Measurements from ENCODE around the gene NPM1. TPM values are rescaled to one million over a fixed set of nuclear protein-coding genes. Genes with fewer than 3 reads are reported as not detected.
"Not testable (repeated sequence)": the region's sequence is repeated elsewhere in the genome, so short reads cannot be mapped to it uniquely, and the experiment has no call there.

The NPM1 gene, protein sequence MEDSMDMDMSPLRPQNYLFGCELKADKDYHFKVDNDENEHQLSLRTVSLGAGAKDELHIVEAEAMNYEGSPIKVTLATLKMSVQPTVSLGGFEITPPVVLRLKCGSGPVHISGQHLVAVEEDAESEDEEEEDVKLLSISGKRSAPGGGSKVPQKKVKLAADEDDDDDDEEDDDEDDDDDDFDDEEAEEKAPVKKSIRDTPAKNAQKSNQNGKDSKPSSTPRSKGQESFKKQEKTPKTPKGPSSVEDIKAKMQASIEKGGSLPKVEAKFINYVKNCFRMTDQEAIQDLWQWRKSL
- total RNA-seq: 420 TPM
- long read RNA-seq, transcript NPM1-202 (10 exons, 1,237 nt): minor isoform, 13 of 407 reads
- long read RNA-seq, transcript NPM1-201 (11 exons, 1,758 nt): major isoform, 364 of 407 reads
- long read RNA-seq, transcript NPM1-203 (10 exons, 1,598 nt): minor isoform, 14 of 407 reads
- long read RNA-seq, partial matches to known transcripts: 5 of 407 reads
- long read RNA-seq, other reads (novel, unspliced or antisense): 10 of 407 reads

DNA sequence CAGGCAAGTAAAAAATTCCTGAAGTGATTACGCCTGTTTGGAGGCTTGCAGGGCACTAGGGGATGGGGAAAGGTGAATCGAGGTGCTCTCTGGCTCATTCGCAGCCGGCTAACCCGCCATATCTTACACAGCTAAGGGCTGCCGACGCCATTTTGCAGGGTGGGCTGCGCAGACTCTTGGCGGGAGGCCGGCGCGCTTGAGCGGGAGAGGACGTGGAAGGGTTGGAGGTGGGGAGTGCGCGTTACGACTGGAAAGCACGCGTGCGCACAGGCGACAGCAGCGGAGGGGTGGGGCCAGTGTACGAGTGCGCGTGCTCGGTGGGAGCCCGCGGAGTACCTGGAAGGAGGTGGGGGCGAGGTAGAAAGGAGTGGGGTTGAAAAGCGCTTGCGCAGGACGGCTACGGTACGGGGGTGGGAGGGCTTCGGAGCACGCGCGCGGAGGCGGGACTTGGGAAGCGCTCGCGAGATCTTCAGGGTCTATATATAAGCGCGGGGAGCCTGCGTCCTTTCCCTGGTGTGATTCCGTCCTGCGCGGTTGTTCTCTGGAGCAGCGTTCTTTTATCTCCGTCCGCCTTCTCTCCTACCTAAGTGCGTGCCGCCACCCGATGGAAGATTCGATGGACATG, at the start of gene NPM1:
Gene NPM1, plus strand, starts transcription at position 505 of the 625 bp plus-strand sequence. Its CDS starts 100 bp downstream, at position 605.
- ATAC-seq: peak; percentile 96
- DNase-seq: peak; percentile 97
- intact Hi-C loops (cut with micrococcal nuclease): no loop called here

DNA sequence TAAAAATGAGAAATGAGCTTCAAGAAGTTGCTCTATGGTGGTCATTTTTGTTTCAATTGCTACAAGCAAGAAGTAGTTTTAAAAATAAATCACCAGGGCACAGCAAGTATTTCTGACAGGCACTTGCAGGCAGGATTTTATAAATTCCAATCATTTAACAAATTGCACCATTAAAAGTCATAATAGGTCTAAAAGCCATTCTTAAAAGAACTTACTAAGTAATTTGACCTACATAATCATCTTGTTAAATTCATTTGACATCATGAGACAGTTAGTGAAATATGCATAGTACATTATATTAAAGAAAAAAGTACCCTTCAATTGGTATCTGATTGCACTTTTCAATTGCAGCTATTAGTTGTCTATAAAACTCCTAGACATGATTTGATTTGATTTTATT, 47.6 kb upstream of the NPM1 start:
- intact Hi-C loops (cut with micrococcal nuclease): no loop called here
- DNase-seq (no peak), ATAC-seq (no peak)

DNA sequence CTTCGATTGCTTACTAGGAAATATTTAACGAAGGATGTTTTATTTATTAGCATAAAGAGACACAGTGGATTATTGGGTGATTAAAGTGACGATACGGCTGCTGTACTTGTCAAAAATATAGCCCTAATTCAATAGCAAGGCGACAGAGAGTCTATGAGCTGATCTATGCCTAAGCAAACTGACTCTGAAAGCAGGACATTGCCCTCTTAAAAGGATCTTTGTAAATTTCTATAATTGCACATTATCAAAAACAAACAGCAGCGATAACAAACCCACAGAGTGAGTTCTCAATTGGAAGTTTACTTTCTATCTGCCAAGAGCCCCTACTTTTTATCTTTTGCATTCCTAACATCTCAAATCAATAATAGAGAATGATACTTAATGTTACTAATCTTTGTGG, 47.2 kb upstream of the NPM1 start:
- DNase-seq: no peak
- intact Hi-C loops (cut with micrococcal nuclease): no loop called here
- ATAC-seq: no peak

DNA sequence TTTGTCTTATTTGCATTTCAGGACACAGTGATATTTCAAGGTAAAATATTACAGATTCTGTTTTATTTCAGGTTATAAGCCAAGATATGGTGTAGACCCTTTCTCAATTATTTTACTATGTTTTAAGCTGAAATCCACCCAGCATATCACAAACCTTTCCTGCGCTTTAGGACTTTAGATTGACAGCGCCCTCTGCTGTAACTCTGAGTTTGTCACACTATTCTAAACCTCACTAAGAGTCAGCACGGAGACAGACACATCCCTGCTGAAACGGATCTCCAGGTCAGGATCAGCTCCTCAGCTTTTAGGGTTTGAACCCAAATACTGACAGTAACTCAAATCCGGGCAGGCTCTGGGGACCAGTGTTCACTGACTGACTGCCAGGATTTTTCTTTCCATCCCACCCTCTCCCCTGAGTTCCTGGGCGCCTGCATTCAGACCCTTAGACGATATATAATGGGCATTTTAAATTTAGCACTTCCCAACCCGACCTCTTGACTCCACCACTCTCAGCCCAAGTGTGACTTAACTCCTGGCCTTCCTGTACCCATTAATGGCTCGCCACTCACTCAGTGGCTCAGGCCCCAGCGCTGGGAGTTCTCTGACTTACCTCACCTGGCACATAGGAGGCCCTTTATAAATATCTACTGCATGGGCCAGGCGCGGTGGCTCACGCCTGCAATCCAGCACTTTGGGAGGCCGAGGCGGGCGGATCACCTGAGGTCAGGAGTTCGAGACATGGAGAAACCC, 45.1 kb upstream of the NPM1 start:
- ATAC-seq (peak; percentile 41), DNase-seq (no peak)
- intact Hi-C loops (cut with micrococcal nuclease): no loop called here

DNA sequence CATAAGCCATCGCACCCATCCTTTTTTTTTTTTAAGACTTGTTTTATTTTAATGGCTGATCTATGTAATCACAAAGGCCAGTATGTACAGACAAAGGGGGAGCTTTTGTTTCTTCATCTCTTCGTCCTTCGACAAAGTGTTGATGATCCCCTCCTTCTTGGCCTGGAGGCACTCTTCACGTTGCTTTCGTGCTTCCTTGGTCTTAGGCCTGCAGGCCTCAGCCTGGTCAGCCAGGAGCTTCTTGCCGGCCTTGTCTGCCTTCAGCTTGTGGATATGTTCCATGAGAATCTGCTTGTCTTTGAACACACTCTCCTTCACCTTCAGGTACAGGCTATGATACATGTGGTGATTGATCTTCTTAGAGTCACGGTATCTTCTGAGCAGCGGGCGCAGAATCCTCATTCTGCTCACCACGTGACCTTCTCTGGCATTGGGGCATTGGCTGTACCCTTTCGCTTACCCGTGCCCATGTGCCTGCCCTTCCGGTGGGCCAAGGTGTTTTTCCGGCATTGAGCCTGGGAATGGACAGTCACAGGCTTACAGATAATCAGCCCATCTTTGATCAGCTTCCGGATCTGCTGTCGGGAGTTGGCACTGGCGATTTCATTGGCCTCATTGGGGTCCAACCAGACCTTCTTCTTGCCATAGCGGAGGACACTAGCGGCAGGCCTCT, 42.6 kb upstream of the NPM1 start:
- intact Hi-C loops (cut with micrococcal nuclease): no loop called here
- ATAC-seq: no peak

DNA sequence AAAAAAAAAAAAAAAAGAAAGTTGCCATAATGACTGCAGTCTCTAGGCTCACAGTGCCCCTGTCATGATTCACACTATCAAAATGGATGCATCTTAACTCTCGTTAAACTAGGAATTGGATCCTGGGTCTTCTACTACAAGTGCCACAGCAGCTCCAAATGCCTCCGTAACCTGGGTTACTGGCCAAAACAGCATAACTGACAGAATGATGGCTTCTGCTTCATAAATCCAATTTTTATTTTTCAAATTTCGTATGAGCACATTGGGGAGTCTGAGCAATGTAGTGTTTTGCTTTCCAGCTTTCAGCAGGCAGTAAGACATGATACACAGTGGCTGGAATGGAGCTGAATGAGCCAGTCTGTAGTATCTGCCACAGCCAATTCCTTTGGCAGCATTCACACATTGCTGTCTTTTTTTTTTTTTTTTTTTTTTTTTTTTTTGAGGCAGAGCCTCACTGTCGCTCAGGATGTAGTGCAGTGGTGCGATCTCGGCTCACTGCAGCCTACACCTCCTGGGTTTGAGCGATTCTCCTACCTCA, 36.0 kb upstream of the NPM1 start:
- ATAC-seq (no peak), DNase-seq (no peak)
- intact Hi-C loops (cut with micrococcal nuclease): no loop called here

More for the DNA sequence above, 42.6 kb upstream of the NPM1 start:
- DNase-seq: no peak

DNA sequence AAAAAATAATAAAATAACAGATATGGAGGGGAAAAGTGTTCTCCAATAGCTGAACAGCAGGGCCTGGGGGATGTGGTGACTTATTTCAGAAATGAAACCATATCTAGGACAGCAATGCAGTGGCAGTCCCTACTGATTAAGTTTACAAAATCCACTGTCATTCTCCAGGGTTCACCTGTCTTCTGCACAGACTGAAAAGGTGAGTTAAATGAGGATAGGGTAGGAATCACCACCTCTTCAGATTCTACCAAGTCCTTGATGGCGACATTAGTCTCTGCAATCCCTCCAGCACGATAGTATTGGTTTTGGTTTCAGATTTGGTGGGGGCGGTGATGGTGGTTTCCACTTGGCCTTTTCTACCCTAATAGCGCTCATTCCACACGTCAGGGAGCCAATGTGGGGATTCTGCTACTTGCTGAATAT, 32.3 kb upstream of the NPM1 start:
- DNase-seq: no peak
- no peak for ATAC-seq
- intact Hi-C loops (cut with micrococcal nuclease): no loop called here

DNA sequence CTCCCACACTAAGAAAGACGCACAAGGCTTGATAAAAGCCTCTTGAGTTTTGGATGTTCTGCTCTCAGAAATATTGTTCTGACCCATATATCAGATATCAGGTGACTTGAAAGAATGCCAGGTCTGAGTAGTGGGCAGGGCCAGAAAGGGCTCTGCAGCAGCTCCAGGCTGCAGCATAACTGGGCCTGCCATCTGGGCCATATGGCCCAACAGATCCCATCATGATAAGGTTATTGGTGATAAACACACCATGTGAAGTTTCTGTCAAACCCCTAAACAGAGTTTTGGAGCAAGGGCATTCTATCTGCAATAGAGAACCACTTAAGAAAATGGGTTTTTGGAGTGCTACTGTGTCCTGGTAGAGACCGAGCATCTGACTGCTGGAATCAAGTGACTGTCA, 29.8 kb upstream of the NPM1 start:
- DNase-seq (no peak), ATAC-seq (no peak)
- intact Hi-C loops (cut with micrococcal nuclease): no loop called here

DNA sequence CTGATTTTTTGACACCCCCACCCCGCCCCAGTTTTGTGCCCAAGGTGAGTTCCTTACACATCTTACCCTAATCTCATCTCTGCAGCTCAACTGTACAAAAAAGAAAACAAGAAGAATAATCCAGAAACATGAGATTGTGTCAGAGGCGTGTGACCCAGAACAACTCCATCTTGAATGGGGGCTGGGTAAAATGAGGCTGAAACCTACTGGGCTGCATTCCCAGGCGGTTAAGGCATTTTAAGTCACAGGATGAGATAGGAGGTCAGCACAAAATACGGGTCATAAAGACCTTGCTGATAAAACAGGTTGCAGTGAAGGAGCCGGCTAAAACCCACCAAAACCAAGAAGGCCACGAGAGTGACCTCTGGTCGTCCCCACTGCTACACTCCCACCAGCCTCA, 26.5 kb upstream of the NPM1 start:
- ATAC-seq; DNase-seq; intact Hi-C loops (cut with micrococcal nuclease): not testable (repeated sequence)

DNA sequence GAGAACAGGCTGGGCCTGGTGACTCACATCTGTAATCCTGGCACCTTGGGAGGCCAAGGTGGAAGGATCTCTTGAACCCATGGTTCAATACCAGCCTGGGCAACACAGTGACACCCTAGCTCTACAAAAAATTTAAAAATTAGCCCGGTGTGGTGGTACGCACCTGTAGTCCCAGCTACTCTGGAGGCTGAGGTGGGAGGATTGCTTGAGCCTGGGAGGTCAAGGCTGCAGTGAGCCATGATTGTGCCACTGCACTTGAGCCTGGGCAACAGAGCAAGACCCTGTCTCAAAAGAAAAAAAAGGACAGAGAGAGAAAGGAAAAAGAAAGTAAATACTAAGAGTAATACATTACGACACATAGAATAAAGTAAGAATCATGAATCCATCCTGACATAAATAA, 24.4 kb upstream of the NPM1 start:
- intact Hi-C loops (cut with micrococcal nuclease); DNase-seq; ATAC-seq: not testable (repeated sequence)

DNA sequence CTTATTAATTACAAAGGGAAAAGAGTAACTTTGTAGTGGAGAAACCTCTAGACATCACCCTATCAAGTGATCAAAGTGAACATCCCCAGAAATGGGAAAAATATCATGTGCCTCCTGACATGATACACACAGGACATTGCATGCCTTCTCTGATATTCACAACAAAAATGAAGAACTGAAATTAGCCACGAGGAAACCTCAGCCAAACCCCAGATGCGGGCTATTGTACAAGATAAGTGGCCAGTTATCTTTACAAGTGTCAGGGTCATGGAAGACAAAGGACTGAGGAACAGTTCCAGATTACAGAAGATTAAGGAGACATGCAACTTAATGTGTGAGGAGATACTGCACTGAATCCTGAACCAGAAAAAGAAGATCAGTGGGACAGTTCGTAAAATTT, 23.8 kb upstream of the NPM1 start:
- DNase-seq (no peak), ATAC-seq (no peak)
- intact Hi-C loops (cut with micrococcal nuclease): no loop called here

DNA sequence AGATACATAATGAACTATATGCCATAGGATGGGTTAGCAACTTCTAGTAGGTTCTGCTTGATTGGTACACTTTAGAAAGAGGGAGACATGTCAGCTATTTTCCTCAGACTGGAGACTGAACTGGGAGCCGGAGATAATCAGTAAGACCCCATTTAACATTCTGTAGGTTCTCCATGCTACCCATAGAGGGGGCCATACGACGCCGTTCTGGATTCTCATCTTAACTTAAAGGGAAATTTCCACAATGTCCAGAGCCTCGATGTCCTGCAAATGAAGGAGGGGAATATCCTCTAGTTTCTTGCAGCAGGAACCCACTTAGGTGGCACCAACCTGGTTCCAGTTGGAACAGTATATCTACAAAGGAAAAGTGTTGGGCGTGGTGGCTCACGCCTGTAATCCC, 22.3 kb upstream of the NPM1 start:
- DNase-seq (no peak), ATAC-seq (no peak)
- intact Hi-C loops (cut with micrococcal nuclease): no loop called here

DNA sequence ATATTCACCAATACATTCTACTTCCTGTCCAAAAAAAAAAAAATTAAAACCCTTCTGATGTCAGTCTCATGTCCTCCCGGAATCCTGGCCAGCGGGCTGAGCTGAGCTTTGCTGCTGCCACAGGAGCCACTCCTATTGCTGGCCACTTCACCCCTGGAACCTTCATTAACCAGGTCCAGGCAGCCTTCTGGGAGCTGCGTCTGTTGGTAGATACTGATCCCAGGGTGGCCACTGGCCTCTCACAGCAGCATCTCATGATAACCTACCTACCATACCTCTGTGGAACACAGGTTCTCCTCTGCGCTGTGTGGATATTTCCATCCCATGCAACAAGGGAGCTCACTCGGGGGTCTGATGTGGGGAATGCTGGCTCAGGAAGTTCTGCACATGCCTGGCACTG, 21.0 kb upstream of the NPM1 start:
- DNase-seq: no peak
- no peak for ATAC-seq
- intact Hi-C loops (cut with micrococcal nuclease): no loop called here

DNA sequence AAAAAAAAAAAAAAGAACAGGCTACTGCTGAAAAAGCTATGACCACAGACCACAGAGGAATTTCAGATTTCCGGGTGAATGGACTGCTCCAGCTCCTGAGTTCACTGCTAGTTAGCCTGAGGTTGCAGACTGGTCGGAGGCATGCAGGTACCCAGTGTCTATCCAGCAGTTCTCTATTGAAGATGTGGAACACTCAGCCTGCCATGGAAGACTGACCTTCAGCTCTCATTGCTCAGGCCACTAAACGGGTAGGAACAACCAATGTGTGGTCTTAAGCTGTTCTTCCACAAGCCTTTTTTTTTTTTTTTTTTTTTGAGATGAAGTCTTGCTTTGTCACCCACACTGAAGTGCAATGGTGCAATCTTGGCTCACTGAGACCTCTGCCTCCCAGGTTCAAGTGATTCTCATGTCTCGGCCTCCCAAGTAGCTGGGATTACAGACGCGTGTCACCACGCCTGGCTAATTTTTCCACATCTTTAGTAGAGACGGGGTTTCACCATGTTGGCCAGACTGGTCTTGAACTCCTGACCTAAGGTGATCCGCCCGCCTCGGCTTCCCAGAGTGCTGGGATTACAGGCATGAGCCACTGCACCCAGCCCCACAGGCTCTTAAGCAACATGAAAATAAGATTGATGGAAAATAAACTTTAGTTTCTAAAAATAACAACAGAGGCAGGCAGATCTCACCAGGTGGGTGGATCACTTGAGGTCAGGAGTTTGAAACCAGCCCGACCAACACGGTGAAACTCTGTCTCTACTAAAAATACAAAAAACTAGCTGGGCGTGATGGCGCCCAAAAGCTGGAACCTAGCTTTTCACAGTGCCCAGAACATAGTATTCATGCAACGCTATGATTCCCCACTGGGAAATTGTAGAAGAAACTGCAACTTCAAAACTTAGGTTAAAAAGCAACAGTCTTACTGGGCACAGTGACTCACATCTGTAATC, 20.0 kb upstream of the NPM1 start:
- ATAC-seq: no peak
- intact Hi-C loops (cut with micrococcal nuclease): no loop called here

DNA sequence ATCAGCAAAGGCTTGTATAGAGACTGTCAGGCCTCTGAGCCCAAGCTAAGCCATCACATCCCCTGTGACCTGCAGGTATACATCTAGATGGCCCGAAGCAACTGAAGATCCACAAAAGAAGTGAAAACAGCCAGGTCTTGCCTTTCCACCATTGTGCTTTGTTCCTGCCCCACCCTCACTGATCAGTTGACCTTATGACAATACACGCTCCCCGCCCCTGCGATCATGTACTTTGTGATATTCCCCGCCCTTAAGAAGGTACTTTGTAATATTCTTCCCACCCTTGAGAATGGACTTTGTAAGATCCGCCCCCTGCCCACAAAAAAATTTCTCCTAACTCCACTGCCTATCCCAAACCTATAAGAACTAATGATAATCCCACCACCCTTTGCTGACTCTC, 18.6 kb upstream of the NPM1 start:
- ATAC-seq (no peak), DNase-seq (no peak)
- intact Hi-C loops (cut with micrococcal nuclease): no loop called here

More for the DNA sequence above, 20.0 kb upstream of the NPM1 start:
- no peak for DNase-seq

DNA sequence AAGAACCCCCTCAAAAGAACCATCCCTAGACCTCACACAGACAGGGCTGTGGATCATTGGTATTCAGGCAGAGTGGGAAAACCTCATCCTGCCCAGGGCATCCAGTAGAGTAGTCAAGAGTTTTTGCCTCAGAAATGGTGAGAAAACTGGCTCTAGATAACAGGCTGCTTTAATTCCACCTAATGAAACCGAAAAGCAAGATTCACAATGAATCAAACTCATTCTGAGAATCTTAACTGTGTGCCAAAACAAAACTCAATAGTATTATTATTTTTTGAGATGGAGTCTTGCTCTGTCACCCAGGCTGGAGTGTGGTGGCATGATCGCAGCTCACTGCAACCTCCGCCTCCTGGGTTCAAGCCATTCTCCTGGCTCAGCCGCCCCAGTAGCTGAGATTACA, 17.8 kb upstream of the NPM1 start:
- DNase-seq: no peak
- no peak for ATAC-seq
- intact Hi-C loops (cut with micrococcal nuclease): no loop called here

DNA sequence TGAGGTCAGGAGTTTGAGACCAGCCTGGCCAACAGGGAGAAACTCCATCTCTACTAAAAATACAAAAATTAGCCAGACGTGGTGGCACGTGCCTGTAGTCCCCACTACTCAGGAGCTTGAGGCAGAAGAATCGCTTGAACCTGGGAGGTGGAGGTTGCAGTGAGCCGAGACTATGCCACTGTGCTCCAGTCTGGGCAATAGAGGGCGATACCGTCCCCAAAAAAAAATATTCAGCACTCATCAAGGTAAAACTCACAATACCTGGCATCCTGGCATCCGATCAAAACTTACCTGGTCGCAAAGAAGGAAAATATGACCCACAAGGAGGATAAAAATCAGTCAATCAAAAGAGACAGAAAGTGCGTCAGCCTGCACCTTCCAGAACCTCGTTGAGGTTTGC, 16.8 kb upstream of the NPM1 start:
- intact Hi-C loops (cut with micrococcal nuclease); ATAC-seq; DNase-seq: not testable (repeated sequence)

DNA sequence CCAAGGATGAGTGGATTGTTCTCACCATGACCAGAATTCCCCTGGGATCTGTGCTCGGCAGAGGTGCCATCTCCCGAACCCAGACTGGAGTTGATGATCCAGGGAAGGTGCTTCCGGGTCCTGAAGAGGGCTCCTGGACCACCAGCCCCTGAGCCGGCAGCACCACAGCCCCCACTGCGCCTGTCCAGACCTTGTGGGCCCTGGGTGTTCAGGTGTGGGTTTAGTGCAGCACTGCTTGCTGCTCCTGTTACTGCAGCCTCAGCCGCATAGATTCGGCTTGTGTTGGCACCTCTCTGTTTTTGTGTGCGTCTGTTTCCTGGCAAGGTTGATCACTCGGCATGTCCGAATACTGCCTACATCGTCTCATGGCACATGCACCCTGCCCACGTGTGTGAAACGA, 16.3 kb upstream of the NPM1 start:
- intact Hi-C loops (cut with micrococcal nuclease): no loop called here
- no peak for DNase-seq
- no peak for ATAC-seq

Measured in left ventricle myocardium superior (tissue), 1 donor.